Measurements from ENCODE around the gene ZFP90.
A peak's percentile ranks its signal among the peaks of the same experiment; 100 is the strongest.
"Not testable (repeated sequence)": the region's sequence is repeated elsewhere in the genome, so short reads cannot be mapped to it uniquely, and the experiment has no call there.

ZFP90 gene

GRCh38 chr16:68560341-68560740, 21.2 kb downstream of the ZFP90 start:
- H3K27ac ChIP-seq (ENCODE audit: extremely low read depth, low read depth, low read length); H3K4me1 ChIP-seq (ENCODE audit: control insufficient read depth, insufficient read depth, low read length); POLR2A ChIA-PET; H3K9me3 ChIP-seq (ENCODE audit: control insufficient read depth, insufficient read depth, low read depth, low read length); H3K4me3 ChIP-seq (ENCODE audit: low read depth, low read length); CTCF ChIA-PET: not testable (repeated sequence)
- peaks cover 0 to 81% of the 10 kb centered on the region in 2 experiments; a peak in 2 of 3 replicates for H3K36me3 ChIP-seq (ENCODE audit: control insufficient read depth in 2 of 2, insufficient read depth in 1 of 2, low read length in 2 of 2)
- TF ChIP-seq ZNF426 (tag by site-specific recombination; IDR thresholded peaks at IDR 0.05) (peak; percentile 29), ZNF555 (tag by site-specific recombination; conservative IDR thresholded peaks at IDR 0.05) (peak; percentile 26), ZNF623 (tag by site-specific recombination; IDR thresholded peaks at IDR 0.05) (0 out of 2 replicates have a peak, but pooled peaks have one; percentile 19), ZNF394 (tag by site-specific recombination; IDR thresholded peaks at IDR 0.05; ENCODE audit: borderline replicate concordance) (peak; percentile 54; the same call in 1 of the 2 replicates)

- no peaks in the 10 kb centered on the region for H3K4me1 ChIP-seq (ENCODE audit: control insufficient read depth, insufficient read depth, low read length)
- no peak overlapping the region for H3K27ac ChIP-seq (ENCODE audit: extremely low read depth, low read depth, low read length)
- ChIA-PET POLR2A (interaction anchor here (0.6 kb wide), 1 partner anchor 190 kb away, joined by 3 read pairs; no protein-coding TSS in a partner anchor), CTCF (interaction anchor here (0.6 kb wide), 4 partner anchors 43 to 549 kb away, joined by 3 to 6 read pairs (median 4); no protein-coding TSS in a partner anchor)
- H3K9me3 ChIP-seq (ENCODE audit: control insufficient read depth, insufficient read depth, low read depth, low read length), result no peaks in the 10 kb centered on the region
- H3K36me3 ChIP-seq (ENCODE audit: control insufficient read depth in 2 of 2, insufficient read depth in 1 of 2, low read length in 2 of 2), result peaks cover 0 to 48% of the 10 kb centered on the region in 2 experiments; a peak in 2 of 3 replicates
- TF ChIP-seq ZNF274 (IDR thresholded peaks at IDR 0.05; ENCODE audit: low read length), result no peak
- TF ChIP-seq ZNF274 (tag by site-specific recombination; IDR thresholded peaks at IDR 0.05; ENCODE audit: borderline replicate concordance), result peak; percentile 81; the same call in 1 of the 2 replicates
- TF ChIP-seq SETDB1 (IDR thresholded peaks at IDR 0.05; ENCODE audit: insufficient read length, low read length), result peak; percentile 84
- TF ChIP-seq SP3 (tag by site-specific recombination; IDR thresholded peaks at IDR 0.05), result no peak
- peak; percentile 91 for TF ChIP-seq TRIM28 (IDR thresholded peaks at IDR 0.05; ENCODE audit: borderline replicate concordance, low read length)
- no peak for TF ChIP-seq ZNF10 (tag by site-specific recombination; IDR thresholded peaks at IDR 0.05)
- no peak for TF ChIP-seq ZNF132 (tag by site-specific recombination; IDR thresholded peaks at IDR 0.05; ENCODE audit: borderline replicate concordance)
- no peak overlapping the region for H3K4me3 ChIP-seq (ENCODE audit: low read depth, low read length)
These were observed 24.7 kb downstream of the ZFP90 start for GRCh38 chr16:68563631-68564381.

- Histone ChIP-seq H3K4me1 (ENCODE audit: control insufficient read depth, insufficient read depth, low read length) (no peaks in the 10 kb centered on the region), H3K36me3 (ENCODE audit: control insufficient read depth in 2 of 2, insufficient read depth in 1 of 2, low read length in 2 of 2) (peaks cover 0 to 42% of the 10 kb centered on the region in 2 experiments; a peak in 2 of 3 replicates), H3K4me3 (ENCODE audit: low read depth, low read length) (no peak overlapping the region), H3K9me3 (ENCODE audit: control insufficient read depth, insufficient read depth, low read depth, low read length) (no peaks in the 10 kb centered on the region), H3K27ac (ENCODE audit: extremely low read depth, low read depth, low read length) (no peak overlapping the region)
- CTCF ChIA-PET, result interaction anchor here (0.6 to 0.9 kb wide), 4 partner anchors 26 to 470 kb away, joined by 3 to 6 read pairs (median 4); no protein-coding TSS in a partner anchor
- TF ChIP-seq ZNF513 (tag by site-specific recombination; IDR thresholded peaks at IDR 0.05) (no peak), ZNF184 (tag by site-specific recombination; IDR thresholded peaks at IDR 0.05) (0 out of 2 replicates have a peak, but pooled peaks have one; percentile 24), ZNF280D (tag by site-specific recombination; IDR thresholded peaks at IDR 0.05) (0 out of 2 replicates have a peak, but pooled peaks have one; percentile 42), ZNF23 (tag by site-specific recombination; IDR thresholded peaks at IDR 0.05; ENCODE audit: borderline replicate concordance) (no peak), ZNF274 (IDR thresholded peaks at IDR 0.05; ENCODE audit: low read length) (peak; percentile 89), ZNF274 (tag by site-specific recombination; IDR thresholded peaks at IDR 0.05; ENCODE audit: borderline replicate concordance) (peak; percentile 99), TRIM28 (IDR thresholded peaks at IDR 0.05; ENCODE audit: borderline replicate concordance, low read length) (peak; percentile 98), SETDB1 (IDR thresholded peaks at IDR 0.05; ENCODE audit: insufficient read length, low read length) (peak; percentile 100)
- POLR2A ChIA-PET, result interaction anchor here (0.6 kb wide), 1 partner anchor 191 kb away, joined by 3 read pairs; no protein-coding TSS in a partner anchor
These were observed 25.4 kb downstream of the ZFP90 start for GRCh38 chr16:68564382-68564985.

Data from HEK293 (cell line).